Measurements from ENCODE around the gene RALGPS1.

Gene RALGPS1

GRCh38 chr9:127051881-127052595 is 137.5 kb downstream of the RALGPS1 start:
- DNase-seq (ENCODE audit: low read depth in 2 of 2, low spot score in 1 of 2): no peak

GRCh38 chr9:127053057-127053821 is 138.7 kb downstream of the RALGPS1 start:
- no peak for DNase-seq (ENCODE audit: low read depth in 2 of 2, low spot score in 1 of 2)

GRCh38 chr9:127053960-127054359 is 139.4 kb downstream of the RALGPS1 start:
- no peak for DNase-seq (ENCODE audit: low read depth in 2 of 2, low spot score in 1 of 2)

- DNase-seq (ENCODE audit: low read depth in 2 of 2, low spot score in 1 of 2): no peak
These were observed 141.3 kb downstream of the RALGPS1 start for GRCh38 chr9:127055745-127056402.

- no peak for DNase-seq (ENCODE audit: low read depth in 2 of 2, low spot score in 1 of 2)
These were observed 141.9 kb downstream of the RALGPS1 start for GRCh38 chr9:127056446-127056845.

- DNase-seq (ENCODE audit: low read depth in 2 of 2, low spot score in 1 of 2): no peak
These were observed 143.5 kb downstream of the RALGPS1 start for GRCh38 chr9:127058011-127058644.

- no peak for DNase-seq (ENCODE audit: low read depth in 2 of 2, low spot score in 1 of 2)
These were observed 144.1 kb downstream of the RALGPS1 start for GRCh38 chr9:127058645-127059021.

- DNase-seq (ENCODE audit: low read depth in 2 of 2, low spot score in 1 of 2): no peak
These were observed 144.4 kb downstream of the RALGPS1 start for GRCh38 chr9:127059030-127059429.

- DNase-seq (ENCODE audit: low read depth in 2 of 2, low spot score in 1 of 2): no peak
These were observed 145.3 kb downstream of the RALGPS1 start for GRCh38 chr9:127059765-127060361.

- DNase-seq (ENCODE audit: low read depth in 2 of 2, low spot score in 1 of 2): no peak
These were observed 146.8 kb downstream of the RALGPS1 start for GRCh38 chr9:127061411-127061810.

- no peak for DNase-seq (ENCODE audit: low read depth in 2 of 2, low spot score in 1 of 2)
These were observed 149.8 kb downstream of the RALGPS1 start for GRCh38 chr9:127064335-127064734.

- no peak for DNase-seq (ENCODE audit: low read depth in 2 of 2, low spot score in 1 of 2)
These were observed 151.0 kb downstream of the RALGPS1 start for GRCh38 chr9:127065592-127065991.

GRCh38 chr9:127066060-127066850 is 151.7 kb downstream of the RALGPS1 start:
- no peak for DNase-seq (ENCODE audit: low read depth in 2 of 2, low spot score in 1 of 2)

GRCh38 chr9:127066851-127067136 is 152.2 kb downstream of the RALGPS1 start:
- DNase-seq (ENCODE audit: low read depth in 2 of 2, low spot score in 1 of 2): no peak

GRCh38 chr9:127067603-127068220 is 153.1 kb downstream of the RALGPS1 start:
- no peak for DNase-seq (ENCODE audit: low read depth in 2 of 2, low spot score in 1 of 2)

- DNase-seq (ENCODE audit: low read depth in 2 of 2, low spot score in 1 of 2): no peak
These were observed 160.3 kb downstream of the RALGPS1 start for GRCh38 chr9:127074561-127075548.

- DNase-seq (ENCODE audit: low read depth in 2 of 2, low spot score in 1 of 2): no peak
These were observed 161.2 kb downstream of the RALGPS1 start for GRCh38 chr9:127075624-127076372.

All from stimulated activated CD8-positive, alpha-beta memory T cell treated with anti-CD3 and anti-CD28 coated beads, Interleukin-4, amount 100 ng/mL, for 1 hour (primary cell).